Activated T-helper 1 cell treated with anti-CD3 and anti-CD28 coated beads, Interleukin-2, amount 50 U/mL, for 16 hours (primary cell): ENCODE results near the gene GARS1.

Source experiments
- DNase-seq, 2 donors: peaks; one replicate each; pipeline ENCODE4 v3.0.0-alpha.2; 2020; ENCODE audit warnings: low read depth in 1 of 2, low spot score in 1 of 2

GARS1 gene

DNA sequence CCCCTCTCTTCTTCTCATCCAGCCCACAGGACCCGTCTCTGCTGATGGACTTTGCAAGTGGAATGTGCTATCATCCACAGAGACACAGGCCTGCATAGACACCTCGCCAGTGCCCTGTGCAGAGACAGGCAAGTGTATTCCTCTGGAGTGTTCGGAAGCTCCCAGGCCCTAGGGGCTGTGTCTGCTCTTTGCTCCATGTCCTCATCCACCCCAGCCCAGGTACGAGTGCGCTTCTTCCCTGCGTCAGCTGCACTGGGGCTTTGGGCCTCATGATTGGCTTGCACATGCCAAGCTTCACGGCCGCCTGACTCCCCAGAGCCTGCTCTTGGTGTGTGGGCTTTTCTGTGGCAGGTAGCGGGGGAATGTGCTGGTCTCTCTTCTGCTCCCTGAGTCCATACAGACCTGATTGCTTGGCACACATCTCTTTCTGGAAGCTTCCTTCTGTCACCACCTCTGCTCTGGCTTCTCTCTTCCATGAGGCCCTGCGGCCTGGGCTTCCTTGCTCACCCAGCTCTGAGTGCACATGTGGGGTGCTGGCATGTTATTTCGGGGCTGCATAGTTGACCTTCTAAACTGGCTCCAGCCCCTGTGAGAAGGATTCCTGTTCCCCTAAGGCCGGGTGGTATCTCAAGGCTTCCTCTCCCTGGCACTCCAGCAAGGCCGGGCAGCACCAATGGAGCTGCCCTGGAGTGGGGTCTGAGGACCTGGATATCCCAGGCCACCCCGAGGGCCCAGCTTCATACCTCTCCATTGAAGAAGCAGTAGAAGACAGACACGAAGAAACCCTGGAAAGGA lies 59.8 kb downstream of the GARS1 start:
- DNase-seq: no peak

DNA sequence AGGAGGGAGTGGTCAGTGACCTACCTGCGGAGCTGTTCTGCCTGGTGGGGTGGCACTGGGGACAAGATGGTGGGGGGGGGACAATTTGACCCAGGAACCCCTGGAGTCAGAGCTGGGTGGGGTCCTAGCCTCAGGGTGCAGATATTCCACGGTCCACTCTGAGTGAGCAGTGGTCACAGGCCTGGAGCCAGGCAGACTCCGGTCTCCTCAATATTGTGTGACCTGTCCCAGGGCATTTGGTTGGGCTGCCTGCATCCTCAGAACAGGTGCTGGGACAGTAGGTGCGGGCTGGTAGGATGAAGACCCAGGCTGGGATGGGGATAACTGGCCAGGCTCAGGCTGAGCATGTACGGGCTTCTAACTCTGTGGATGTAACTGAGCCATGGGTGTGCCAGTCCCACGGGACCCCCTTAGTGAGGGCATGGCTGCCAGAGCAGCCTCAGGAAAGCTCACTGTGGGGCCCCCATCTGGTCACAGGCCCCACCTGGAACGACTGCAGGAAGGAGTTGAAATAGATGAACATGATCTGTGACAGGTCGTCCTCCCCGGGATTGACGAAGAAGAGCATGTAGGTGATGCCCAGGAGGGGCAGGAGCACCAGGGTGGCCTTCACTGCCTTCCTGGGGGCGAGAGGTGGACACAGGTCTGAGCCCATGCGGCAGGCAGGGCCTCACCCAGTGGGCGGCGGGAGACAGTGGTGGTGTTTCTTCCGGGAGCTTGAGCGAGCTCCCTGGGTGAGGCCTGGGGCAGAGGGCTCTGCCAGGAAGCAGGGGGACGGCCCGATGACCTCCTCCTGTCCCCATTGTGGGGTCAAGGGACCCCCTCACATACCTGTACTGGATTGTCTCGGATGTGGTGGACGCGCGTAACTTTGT lies 60.7 kb downstream of the GARS1 start:
- no peak for DNase-seq

DNA sequence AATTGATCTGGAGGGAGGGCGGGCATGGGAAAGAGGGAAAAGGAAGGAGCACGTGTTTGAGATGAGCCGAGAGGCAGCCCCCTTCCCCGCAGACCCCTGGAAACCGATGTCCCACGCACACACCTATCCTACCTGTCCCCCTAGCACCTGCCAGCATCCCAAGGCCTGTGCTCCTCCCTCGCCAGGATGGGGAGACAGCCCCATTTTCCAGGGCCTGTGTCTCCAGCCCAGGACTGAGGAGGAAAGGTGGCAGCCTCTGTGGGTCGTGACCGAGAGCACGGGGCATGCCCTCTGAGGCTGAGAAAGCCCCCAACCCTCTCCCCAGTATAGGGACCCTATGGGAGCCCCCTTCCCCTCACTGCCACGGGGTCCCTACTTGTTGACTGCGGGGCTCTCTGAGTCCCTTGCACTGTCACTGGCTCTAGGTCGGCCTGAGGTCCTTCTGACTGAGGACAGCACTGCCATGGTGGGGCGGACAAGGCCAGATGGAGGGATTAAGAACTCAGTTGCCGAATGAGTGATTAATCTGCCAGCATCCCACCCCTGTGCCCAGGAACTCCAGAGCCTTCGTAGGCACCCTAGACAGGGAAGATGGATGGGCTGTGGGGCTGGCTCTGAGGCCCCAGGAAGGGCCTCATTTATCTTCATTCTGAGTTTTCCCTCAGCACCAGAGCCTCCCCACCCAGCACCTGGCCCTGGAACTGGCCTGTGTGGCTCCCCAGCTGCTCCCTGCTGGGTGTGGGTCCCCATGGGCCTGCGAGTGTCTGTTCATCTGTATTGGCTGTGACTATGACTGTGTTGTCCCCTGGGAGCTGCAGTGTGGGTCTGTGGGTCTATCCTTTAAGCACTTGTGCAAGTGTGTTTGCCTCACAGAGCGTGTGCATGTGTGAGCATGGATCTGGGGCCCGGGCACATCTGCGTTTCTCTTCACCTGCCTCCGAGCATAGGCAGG lies 61.6 kb downstream of the GARS1 start:
- DNase-seq: no peak

DNA sequence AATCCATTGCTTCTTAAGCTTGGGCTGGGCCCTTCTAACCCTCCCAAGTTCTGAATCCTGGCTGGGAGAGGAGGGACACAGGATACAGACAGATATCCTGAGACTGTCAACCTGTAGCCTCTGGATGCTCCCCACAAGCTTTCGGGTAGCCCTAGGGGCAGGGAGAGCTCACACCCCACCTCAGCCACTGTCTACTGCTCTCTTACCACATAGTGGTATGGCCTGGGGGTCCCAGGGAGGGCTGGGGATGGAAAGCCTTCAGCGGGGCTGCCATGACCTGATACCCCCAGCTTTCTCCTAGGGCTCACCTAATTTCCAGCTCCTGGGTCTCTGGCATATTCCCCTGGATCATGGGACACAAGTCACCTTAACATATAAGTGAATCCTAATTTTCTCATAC lies 62.5 kb downstream of the GARS1 start:
- DNase-seq: no peak

DNA sequence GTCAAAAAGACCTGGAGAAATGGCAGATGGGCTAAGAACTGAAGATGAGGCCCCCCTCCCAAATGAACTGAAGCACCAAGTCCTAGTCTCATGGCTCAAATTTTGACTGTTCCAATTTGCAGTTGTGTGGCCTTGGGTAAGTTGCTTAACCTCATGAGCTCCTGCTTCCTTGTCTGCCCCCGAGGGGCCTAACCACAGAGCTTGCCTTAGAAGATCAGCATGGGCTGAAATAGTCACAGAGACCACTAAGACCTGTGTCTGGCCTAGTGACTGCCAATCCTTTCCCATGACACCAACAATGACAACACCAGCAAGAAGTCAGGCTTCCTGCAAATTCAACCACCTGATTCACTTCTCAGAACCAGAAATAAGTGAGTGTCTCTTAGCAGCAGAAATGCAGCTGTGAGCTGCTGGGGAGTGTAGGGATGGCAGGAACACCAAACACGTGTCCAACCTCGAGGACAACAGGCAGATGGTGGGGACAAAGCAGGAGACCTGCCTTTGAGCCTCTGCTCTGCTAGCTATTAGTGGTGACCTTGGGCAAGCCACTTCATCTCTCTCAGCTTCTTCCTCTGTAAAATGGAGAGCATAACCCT lies 63.9 kb downstream of the GARS1 start:
- no peak for DNase-seq

DNA sequence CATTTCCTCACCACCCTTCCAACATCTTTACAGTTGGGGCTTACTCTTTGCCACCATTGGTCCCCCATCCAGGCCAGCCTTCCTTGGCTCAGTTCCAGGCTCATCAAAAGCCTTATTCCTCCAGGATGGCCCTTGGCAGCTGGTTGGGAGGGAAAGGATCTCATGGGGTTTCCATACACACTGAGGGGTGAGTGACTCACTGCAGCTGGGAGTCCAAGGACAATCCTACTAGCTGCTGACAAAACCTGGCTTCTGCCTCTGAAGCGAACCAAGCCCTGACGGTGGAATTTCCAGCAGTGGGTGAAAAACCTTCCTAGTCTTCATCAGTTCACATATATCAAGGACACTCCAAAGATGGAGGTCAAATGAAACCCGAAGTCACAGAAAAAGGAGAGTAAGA lies 64.6 kb downstream of the GARS1 start:
- no peak for DNase-seq

DNA sequence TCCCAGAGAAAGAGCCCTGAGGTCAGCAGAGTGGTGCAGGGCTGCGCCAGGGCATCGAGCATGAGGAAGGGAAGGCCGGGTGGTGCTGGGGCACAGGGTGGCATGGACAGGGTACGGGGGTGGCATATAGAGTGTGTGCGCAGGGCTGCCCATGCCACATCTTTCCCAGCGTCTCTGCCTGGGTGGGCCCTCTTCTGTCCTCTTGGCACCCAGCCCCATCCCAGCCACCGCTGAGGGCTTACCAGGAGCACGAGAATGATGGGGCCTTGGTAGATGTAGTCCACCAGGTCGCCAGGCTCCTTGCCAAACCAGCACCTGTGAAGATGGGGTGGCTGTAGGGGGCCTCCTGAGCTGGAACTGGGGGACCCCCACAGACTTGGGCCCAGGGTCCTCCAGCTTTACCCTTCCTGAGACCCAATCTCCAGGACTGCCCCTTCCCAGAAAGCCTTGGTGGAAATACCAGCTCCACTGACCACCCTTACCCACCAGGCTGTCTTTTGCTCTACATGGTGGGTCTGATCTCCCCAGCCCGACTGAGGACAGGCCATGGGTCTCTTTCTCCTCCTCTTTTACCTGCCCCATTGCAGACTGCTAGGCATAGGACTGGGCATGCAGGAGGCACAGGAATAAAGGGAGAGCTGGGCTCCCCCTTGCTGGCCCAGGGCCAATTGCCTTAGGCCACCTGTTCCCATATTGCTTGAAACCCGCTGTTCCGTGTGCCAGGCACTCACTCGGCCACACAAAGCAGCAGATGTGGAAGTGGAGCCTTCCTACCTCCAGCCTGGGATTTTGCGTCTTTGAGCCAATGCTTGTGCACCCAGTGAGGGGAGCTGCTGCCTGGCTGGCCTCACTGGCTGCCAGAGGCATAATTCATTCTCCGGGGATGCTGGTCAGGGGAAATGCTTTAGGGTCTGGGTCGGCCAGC lies 65.9 kb downstream of the GARS1 start:
- no peak for DNase-seq

DNA sequence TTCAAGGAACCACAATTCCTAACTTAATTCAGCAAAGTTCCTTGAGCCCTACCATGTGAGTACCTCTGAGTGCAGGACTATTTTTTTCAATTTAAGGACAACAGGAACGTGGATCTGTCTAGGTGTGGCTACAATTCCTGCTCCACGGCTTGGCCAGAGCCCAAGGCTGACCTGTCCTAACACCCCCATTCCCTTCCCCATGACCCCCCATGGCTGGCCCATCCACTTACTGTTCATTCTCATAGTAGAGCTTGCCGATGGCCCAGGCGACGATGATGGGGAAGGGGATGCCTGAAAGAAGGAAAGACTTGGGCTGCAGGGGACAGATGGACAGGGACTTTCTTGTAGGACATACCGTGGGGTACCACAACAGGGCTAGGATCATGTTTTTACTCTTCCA lies 67.2 kb downstream of the GARS1 start:
- no peak for DNase-seq

DNA sequence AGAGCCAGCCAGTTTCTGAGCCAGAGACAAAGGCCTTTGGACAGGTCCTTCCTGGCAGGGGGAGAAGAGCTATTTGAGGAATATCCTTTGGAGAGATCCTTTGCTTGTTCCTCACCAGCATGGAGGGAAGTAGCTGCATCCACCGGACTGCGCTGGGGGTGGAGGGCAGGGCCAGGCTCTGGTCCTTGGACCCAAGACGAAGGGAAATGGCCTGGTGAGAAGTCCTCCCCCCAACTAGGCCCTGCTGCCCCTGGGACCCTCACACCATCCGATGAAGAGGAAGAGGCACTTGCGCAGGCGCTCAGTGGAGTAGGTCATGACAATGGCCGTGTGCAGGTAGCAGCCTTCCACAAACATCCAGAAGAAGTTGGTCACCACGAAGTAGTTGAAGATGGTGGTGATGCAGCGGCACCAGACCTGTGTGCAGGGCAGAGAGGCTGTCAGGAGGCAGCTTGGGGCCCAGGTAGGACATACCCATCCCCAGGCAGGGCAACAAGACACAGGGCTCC lies 67.8 kb downstream of the GARS1 start:
- DNase-seq: no peak

DNA sequence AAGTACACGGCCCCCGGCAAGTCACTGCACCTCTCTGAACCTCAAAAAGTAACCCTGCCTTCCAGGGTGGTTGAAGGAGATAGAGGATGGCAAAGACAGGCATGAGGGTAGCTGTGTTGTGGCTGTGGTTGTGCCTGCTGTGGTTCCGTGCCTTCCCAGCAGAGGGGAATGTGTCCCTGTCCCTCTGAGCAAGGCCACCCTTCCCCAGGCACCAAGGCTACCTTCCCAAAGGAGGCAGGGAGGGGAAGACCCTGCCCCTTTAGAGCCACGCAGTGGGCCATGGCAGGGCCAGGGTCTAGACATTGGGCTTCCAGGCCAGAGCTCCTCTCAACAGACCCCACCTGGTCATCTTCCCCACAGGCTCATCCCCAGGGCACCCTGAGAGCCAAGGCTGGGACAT lies 68.7 kb downstream of the GARS1 start:
- DNase-seq: no peak

DNA sequence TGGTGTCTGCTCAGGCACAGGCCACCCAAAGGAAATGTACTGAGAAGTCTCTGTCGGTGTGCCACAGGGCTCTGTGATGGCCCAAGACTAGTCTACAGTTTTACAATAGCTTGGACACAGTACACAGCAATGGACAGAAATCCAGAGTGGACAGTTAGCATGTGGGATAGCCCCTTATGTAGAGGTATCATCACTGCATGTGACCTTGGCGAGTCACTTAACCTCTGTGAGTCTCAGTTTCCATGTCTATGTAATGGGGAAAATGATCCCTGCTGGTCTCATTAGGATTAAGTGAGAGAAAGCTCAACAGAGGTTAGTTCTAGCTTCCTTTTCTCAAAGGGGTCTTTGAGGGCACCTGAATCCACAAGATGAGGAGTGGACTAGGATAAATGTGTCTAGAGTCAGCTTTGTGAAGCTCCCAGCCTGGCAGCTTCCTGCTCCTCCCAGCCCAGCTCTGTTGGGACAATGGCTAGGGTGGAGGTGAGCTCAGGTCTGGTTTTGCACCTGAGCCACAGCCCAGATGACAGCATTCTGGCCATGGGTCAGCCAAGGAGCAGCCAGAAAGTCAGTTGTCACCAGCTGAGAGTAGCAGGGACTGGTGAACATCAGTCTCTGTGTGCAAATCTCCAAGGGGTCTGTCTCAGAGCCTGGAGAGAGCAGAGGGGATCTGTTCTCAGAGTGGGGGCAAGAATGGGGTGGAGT lies 69.7 kb downstream of the GARS1 start:
- no peak for DNase-seq

DNA sequence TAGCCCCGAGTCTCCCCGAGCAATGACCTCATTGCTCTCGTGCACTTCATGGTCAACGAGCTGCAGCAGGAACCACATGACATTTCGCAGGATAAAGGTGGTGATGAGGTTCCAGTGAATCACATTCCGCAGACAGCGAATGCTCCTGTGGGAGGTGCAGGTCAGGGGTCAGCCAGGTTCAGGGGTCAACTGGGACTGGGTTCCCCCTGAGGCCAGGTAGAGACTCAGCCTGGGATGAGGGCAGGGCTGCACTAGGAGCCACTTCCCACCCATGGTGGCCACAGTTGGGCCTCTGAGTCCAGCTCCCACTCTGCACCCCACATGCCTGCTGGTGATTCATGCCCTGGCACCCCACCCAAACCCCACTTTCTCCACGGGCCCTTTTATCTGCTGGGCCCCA lies 70.4 kb downstream of the GARS1 start:
- no peak for DNase-seq

DNA sequence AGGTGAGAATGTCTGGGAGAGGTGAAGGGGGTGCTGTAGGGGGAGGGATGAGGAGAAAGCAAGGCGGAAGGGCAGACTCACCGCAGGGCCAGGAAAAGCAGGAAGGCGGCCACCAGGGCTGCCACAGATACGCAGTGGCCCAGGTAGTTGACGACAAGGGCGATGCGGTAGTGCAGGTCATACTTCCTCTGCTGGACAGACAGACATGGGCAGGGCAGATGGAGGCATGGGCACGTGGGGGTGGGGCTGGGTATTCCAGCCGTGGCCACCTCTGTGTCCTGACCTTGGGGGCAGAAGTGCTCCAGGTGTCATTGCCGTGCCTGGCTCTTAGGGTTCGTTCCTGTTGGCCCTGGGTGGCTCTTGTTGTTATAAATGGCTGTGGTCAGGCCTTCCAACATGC lies 70.8 kb downstream of the GARS1 start:
- no peak for DNase-seq

DNA sequence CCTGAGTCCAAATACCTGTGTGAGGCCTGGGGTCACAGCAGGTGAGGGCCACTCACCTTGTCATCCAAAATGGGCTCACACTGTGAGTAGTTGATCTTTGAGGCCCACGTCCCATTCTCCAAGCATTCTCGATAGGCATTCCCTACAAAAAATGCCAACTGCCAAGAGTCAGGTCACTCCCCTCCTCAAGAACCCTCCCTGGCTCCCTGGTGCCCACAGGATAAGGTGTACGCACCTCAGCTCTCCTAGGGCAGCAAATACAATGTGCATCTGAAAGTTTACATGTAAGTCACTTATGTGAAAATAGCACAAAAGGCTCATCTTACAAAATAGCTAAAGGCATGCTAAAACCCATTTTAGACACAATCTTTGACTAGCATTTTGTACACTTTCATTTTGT lies 72.5 kb downstream of the GARS1 start:
- no peak for DNase-seq

DNA sequence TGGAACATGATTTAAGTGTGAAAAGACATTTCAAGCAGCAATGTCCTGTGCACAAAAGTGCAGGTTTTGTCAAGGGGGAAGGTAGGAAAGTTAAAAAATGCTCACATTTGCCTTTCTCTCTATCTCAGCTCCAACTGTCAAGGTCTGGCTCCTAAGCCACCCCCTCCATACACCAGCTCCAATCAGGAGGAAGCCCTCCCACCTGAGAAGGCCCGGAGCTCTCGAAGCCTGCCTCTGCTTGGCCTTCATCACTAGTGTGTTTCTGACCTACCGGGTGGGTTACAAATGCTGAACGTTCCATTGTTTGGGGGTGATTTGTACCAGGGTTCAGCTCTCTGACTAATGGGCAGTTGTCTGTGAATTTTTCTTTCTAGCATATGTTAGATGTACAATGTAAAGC lies 73.4 kb downstream of the GARS1 start:
- DNase-seq: no peak

DNA sequence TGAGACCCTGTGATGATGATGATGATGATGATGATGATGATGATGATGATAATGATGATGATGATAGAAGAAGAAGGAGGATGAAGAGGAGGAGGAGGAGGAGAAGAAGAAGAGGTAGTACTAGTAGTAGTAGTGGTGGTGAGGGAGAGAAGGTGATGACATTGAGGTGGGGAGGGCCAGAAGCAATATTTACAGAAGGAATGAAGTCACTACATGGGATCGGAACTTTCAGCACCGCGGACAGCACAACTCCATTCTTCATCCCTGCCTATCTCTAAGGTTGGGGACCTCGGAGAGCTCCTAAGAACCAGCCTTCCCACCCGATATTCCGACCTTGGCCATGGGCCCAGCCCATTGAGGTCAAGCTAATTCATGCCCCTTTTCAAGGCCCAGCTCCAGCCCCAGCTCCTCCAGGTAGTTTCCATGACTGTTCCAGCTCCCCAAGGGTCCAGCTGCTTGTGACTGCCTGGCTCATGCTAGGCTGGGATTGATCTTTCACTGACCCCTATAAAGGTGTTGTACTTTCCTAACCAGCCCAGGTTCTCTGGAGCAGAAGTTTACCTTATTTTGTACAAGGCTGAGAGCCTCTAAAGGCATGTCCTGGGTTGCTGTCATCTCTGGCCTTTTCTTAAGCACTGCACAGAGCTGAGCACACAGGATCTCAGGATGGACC lies 77.3 kb downstream of the GARS1 start:
- DNase-seq: no peak

DNA sequence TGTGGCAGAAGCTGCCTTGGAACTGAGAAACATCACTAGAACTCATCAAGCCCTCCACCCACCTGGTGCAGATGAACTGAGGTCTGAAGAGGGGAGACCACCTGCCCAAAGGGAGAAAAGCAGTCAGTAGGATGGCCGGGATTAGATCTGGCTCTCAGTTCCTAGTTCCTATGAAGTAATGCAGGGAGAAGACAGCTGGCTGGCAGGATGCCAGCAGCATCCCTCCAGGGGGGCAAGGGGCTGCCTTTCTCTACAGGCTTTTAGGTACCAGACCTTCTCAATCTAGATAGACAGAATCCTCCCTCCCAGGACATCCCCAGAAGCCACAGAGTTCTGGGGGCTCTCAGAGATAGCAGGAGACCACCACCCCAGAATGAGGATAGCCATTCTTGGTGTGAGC lies 79.7 kb downstream of the GARS1 start:
- DNase-seq: no peak

DNA sequence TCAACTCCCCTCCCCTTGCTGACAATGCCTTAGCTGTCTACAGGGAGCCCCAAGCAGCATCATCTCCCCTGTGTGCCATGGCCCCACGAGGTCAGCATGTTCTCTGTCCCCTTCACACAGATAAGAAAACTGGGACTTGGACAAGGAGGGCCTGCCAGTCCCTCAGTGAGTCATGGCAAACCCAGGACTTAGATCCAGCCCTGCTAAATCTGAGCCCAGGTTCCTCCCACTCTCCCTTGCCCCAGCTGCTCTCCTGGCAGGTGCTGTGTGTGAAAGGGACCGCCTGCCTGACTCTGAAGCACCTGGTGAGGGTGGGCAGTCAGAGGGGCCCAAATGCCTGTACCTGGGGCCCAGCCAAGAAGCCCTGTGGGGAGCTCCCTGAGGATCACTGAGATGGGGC lies 80.2 kb downstream of the GARS1 start:
- no peak for DNase-seq

DNA sequence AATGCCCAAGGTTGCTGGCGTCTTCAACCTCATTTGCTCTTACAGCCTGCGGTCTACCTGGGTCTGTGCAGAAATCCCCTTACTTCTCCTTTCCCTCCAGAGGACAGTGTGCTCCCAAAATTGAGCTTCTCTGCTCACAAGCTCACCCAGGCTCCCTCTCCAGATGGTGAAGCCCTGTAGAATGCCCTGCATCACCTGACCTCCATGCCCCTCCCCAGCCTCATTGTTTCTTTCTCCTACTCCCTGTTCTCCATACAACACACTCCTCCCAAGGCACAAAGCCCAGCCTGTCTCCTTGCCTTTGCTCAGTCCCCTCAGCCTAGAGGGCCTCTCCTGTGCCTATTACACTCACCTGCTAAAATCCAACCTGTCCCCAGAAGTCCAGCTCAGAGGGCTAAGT lies 84.1 kb downstream of the GARS1 start:
- no peak for DNase-seq
